Effector CD8-positive, alpha-beta T cell (primary cell): ENCODE measurements around the gene RCAN1.

Source experiments
- DNase-seq: peaks from one replicate; lab custom pipeline; 2025; lab: John Stamatoyannopoulos, UW

RCAN1 gene

GRCh38 chr21:34540206-34540605, 74.7 kb downstream of the RCAN1 start:
- no peak for DNase-seq

- no peak for DNase-seq
These were observed 77.1 kb downstream of the RCAN1 start for GRCh38 chr21:34537838-34538237.

- no peak for DNase-seq
These were observed 78.1 kb downstream of the RCAN1 start for GRCh38 chr21:34536820-34537219.

- DNase-seq, result no peak
These were observed 78.6 kb downstream of the RCAN1 start for GRCh38 chr21:34536311-34536710.

GRCh38 chr21:34535886-34536285, 79.0 kb downstream of the RCAN1 start:
- no peak for DNase-seq

- DNase-seq, result no peak
These were observed 80.4 kb downstream of the RCAN1 start for GRCh38 chr21:34534522-34534921.

GRCh38 chr21:34533938-34534337, 81.0 kb downstream of the RCAN1 start:
- DNase-seq, result no peak

GRCh38 chr21:34531399-34531798, 83.5 kb downstream of the RCAN1 start:
- no peak for DNase-seq

GRCh38 chr21:34530261-34530660, 84.7 kb downstream of the RCAN1 start:
- no peak for DNase-seq

- DNase-seq, result no peak
These were observed 86.8 kb downstream of the RCAN1 start for GRCh38 chr21:34528131-34528561.

GRCh38 chr21:34526618-34527290, 88.2 kb downstream of the RCAN1 start:
- no peak for DNase-seq

- DNase-seq, result no peak
These were observed 88.7 kb downstream of the RCAN1 start for GRCh38 chr21:34526241-34526617.

- no peak for DNase-seq
These were observed 90.0 kb downstream of the RCAN1 start for GRCh38 chr21:34524646-34525601.

- DNase-seq, result no peak
These were observed 91.8 kb downstream of the RCAN1 start for GRCh38 chr21:34523019-34523555.

- DNase-seq, result no peak
These were observed 92.6 kb downstream of the RCAN1 start for GRCh38 chr21:34522284-34522683.

GRCh38 chr21:34521561-34521960, 93.4 kb downstream of the RCAN1 start:
- no peak for DNase-seq

- no peak for DNase-seq
These were observed 94.0 kb downstream of the RCAN1 start for GRCh38 chr21:34520764-34521508.

- DNase-seq, result no peak
These were observed 94.6 kb downstream of the RCAN1 start for GRCh38 chr21:34520281-34520680.

GRCh38 chr21:34519694-34520093, 95.2 kb downstream of the RCAN1 start:
- DNase-seq, result no peak

- DNase-seq, result no peak
These were observed 95.9 kb downstream of the RCAN1 start for GRCh38 chr21:34519016-34519415.

- no peak for DNase-seq
These were observed 96.6 kb downstream of the RCAN1 start for GRCh38 chr21:34518301-34518700.
